Sciatic nerve (tissue), 2 donors: ENCODE data around the gene AFP. TPM values are rescaled to one million over a fixed set of nuclear protein-coding genes. Genes with fewer than 3 reads are reported as not detected.

Experiments
- ATAC-seq: fragments of 200-7000 bp; cut with Tn5 transposase; one replicate; pipeline ENCODE4 v1.9.1; 2020; ENCODE audit warnings: mild to moderate bottlenecking, moderate library complexity
- DNase-seq: peaks from one replicate; pipeline ENCODE4 v3.0.0-alpha.2; 2020; ENCODE audit warnings: low spot score
- intact Hi-C: fragments of 100-400 bp; cut with DNase I; formaldehyde crosslinking; loops from one replicate; pipeline ENCODE4 v1.14.2; 2022
- total RNA-seq: library from RNA; stranded (reverse); fragmentation: NEBNext Ultra II Directional; extraction: Animal tissue kit (Norgen Biotek cat#: 25700); gene quantifications from one replicate; pipeline ENCODE4 v1.2.1, GENCODE V29; 2021
- donor health status: DM: no; HTN: no; CAD: no.
- donor health status: DM: no; HTN: no; CAD: no.

AFP gene
- total RNA-seq, 1 donor from 2014 or later = not detected

- intact Hi-C loops = no loop called here
- DNase-seq (no peak), ATAC-seq (no peak)
Measured at GRCh38 chr4:73411731-73412414, 24.1 kb upstream of the AFP start.

DNA sequence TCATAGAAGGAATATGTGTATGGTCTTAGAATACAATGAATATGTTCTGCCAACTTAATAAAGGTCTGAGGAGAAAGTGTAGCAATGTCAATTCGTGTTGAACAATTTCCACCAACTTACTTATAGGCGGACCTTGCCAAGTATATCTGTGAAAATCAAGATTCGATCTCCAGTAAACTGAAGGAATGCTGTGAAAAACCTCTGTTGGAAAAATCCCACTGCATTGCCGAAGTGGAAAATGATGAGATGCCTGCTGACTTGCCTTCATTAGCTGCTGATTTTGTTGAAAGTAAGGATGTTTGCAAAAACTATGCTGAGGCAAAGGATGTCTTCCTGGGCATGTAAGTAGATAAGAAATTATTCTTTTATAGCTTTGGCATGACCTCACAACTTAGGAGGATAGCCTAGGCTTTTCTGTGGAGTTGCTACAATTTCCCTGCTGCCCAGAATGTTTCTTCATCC is 22.7 kb upstream of the AFP start:
- intact Hi-C loops = no loop called here
- DNase-seq (no peak), ATAC-seq (no peak)

DNA sequence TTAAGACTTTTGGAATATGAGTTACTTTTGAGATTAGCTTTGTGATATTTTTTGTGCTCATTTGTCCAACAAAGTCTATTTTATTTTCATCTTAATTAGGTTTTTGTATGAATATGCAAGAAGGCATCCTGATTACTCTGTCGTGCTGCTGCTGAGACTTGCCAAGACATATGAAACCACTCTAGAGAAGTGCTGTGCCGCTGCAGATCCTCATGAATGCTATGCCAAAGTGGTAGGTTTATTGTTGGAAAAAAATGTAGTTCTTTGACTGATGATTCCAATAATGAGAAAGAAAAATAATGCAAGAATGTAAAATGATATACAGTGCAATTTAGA is 21.1 kb upstream of the AFP start:
- intact Hi-C loops = no loop called here
- ATAC-seq = no peak
- no peak for DNase-seq

DNA sequence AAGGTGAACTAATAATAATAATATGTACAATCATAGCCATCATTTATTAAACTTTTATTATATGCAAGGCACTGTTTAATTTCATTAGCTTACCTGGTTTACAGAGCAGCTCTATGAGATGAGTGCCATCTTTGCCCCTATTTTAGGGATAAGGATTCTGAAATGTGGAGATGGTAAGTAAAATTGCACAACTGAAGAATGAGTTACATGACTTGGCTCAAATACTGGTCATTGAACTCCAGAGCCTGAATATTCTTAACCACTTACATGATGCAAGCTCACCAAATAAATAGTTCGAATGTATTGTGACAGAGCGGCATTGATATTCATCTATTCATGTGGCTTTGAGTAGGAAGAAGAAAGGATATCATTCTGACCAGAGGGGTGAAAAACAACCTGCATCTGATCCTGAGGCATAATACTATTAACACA is 20.2 kb upstream of the AFP start:
- intact Hi-C loops = no loop called here
- no peak for DNase-seq
- no peak for ATAC-seq

- ATAC-seq (no peak), DNase-seq (no peak)
- intact Hi-C loops = no loop called here
Measured at GRCh38 chr4:73416423-73417087, 19.5 kb upstream of the AFP start.

DNA sequence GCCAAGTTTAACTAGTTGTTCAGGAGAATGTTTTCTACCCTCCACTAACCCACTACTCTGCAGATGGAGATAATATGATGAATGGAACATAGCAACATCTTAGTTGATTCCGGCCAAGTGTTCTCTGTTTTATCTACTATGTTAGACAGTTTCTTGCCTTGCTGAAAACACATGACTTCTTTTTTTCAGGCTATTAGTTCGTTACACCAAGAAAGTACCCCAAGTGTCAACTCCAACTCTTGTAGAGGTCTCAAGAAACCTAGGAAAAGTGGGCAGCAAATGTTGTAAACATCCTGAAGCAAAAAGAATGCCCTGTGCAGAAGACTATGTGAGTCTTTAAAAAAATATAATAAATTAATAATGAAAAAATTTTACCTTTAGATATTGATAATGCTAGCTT is 18.7 kb upstream of the AFP start:
- DNase-seq (no peak), ATAC-seq (no peak)
- intact Hi-C loops = no loop called here

DNA sequence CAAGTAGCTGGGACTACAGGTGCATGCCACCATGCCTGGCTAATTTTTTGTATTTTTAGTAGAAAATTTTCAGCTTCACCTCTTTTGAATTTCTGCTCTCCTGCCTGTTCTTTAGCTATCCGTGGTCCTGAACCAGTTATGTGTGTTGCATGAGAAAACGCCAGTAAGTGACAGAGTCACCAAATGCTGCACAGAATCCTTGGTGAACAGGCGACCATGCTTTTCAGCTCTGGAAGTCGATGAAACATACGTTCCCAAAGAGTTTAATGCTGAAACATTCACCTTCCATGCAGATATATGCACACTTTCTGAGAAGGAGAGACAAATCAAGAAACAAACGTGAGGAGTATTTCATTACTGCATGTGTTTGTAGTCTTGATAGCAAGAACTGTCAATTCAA is 18.0 kb upstream of the AFP start:
- DNase-seq (no peak), ATAC-seq (no peak)
- intact Hi-C loops = no loop called here

GRCh38 chr4:73418677-73419076 is 17.3 kb upstream of the AFP start:
- intact Hi-C loops = no loop called here
- ATAC-seq (no peak), DNase-seq (no peak)

DNA sequence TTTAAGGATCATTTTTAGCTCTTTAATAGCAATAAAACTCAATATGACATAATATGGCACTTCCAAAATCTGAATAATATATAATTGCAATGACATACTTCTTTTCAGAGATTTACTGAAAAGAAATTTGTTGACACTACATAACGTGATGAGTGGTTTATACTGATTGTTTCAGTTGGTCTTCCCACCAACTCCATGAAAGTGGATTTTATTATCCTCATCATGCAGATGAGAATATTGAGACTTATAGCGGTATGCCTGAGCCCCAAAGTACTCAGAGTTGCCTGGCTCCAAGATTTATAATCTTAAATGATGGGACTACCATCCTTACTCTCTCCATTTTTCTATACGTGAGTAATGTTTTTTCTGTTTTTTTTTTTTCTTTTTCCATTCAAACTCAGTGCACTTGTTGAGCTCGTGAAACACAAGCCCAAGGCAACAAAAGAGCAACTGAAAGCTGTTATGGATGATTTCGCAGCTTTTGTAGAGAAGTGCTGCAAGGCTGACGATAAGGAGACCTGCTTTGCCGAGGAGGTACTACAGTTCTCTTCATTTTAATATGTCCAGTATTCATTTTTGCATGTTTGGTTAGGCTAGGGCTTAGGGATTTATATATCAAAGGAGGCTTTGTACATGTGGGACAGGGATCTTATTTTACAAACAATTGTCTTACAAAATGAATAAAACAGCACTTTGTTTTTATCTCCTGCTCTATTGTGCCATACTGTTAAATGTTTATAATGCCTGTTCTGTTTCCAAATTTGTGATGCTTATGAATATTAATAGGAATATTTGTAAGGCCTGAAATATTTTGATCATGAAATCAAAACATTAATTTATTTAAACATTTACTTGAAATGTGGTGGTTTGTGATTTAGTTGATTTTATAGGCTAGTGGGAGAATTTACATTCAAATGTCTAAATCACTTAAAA is 16.6 kb upstream of the AFP start:
- DNase-seq (no peak), ATAC-seq (no peak)
- intact Hi-C loops = no loop called here

DNA sequence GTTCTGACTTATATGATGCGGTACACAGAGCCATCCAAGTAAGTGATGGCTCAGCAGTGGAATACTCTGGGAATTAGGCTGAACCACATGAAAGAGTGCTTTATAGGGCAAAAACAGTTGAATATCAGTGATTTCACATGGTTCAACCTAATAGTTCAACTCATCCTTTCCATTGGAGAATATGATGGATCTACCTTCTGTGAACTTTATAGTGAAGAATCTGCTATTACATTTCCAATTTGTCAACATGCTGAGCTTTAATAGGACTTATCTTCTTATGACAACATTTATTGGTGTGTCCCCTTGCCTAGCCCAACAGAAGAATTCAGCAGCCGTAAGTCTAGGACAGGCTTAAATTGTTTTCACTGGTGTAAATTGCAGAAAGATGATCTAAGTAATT is 15.4 kb upstream of the AFP start:
- ATAC-seq (no peak), DNase-seq (no peak)
- intact Hi-C loops = no loop called here

DNA sequence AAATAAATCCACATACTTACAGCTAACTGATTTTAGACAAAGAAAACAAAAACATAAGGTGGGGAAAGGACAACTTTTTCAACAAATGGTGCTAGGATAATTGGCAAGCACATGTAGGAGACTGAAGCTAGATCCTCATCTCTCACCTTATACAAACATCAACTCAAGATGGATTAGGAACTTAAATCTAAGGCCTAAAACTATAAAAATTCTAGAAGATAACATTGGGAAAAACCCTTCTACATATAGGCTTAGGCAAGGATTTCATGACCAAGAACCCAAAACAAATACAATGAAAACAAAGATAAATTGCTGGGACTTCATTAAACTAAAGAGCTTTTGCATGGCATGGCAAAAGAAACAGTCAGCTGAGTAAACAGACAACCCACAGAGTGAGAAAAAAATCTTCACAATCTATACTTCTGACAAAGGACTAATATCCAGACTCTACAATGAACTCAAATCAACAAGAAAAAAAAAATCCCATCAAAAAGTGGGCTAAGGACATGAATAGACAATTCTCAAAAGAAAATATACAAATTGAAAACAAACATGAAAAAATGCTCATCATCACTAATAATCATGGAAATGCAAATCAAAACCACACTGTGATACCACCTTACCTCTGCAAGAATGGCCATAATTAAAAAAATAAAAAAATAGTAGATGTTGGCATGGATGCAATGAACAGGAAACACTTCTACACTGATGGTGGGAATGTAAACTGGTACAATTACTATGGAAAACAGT is 14.1 kb upstream of the AFP start:
- ATAC-seq (no peak), DNase-seq (no peak)
- intact Hi-C loops = no loop called here

GRCh38 chr4:73422458-73422752 is 13.6 kb upstream of the AFP start:
- intact Hi-C loops = no loop called here
- ATAC-seq = no peak
- no peak for DNase-seq

- ATAC-seq (no peak), DNase-seq (no peak)
- intact Hi-C loops = no loop called here
Measured at GRCh38 chr4:73423184-73423583, 12.8 kb upstream of the AFP start.

- ATAC-seq = no peak
- DNase-seq = no peak
- intact Hi-C loops = no loop called here
Measured at GRCh38 chr4:73426666-73427065, 9.4 kb upstream of the AFP start.

DNA sequence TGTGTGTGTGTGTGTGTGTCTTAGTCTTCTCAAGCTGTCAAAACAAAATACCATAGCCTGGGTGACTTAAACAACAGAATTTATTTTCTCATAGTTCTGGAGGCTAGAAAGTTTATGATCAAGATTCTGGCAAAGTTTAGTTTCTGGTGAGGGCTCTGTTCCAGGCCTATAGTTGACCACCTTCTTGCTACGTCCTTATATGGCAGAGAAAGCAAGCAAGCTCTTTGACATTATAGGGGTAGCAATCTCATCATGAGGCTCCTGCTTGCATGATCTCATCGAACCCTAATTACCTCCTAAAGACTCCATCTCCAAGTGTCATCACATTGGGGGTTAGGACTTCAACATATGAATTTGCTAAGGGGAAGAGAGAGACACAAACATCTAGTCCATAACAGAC is 6.9 kb upstream of the AFP start:
- DNase-seq = no peak
- intact Hi-C loops = no loop called here
- ATAC-seq = no peak

DNA sequence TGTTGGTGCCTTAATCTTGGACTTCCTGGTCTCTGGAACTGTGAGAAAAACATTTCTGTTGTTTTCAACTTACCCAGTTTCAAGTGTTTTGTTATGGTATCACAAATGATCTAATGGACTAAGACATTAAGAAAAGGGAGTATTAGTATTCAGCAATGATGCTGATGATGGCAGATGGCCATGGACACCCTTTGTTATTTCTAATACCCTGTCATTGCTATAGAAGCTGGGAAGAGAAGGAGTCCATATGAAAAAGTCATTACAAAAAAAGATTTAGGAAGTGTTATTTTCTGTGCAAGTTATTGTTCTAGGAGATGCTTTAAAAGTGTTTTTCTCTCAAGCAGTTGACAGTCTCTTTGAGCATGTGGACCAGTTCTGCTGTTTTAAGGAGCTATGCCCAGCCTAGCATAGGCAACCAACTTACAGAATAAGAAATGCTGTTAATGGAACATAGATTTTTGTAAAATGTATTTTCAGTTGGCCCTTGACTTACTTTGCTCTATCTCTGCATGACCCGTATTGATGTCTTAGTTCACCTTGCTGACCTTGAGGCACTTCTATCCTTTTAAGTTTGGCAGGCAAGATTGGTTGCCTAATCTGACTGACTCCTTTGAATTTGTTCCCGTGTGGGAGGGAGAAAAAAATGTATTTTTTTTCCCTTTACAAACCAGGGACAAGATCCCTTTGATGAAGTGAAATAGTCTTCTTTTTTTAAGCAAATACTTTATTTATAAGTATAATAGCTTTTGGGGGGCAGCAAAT is 6.0 kb upstream of the AFP start:
- no peak for ATAC-seq
- intact Hi-C loops = no loop called here

DNA sequence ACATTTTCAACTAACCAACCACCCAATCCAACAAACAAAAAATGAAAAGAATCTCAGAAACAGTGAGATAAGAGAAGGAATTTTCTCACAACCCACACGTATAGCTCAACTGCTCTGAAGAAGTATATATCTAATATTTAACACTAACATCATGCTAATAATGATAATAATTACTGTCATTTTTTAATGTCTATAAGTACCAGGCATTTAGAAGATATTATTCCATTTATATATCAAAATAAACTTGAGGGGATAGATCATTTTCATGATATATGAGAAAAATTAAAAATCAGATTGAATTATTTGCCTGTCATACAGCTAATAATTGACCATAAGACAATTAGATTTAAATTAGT is 4.2 kb upstream of the AFP start:
- intact Hi-C loops = no loop called here
- DNase-seq (no peak), ATAC-seq (no peak)

More for the DNA sequence above, 6.0 kb upstream of the AFP start:
- no peak for DNase-seq

DNA sequence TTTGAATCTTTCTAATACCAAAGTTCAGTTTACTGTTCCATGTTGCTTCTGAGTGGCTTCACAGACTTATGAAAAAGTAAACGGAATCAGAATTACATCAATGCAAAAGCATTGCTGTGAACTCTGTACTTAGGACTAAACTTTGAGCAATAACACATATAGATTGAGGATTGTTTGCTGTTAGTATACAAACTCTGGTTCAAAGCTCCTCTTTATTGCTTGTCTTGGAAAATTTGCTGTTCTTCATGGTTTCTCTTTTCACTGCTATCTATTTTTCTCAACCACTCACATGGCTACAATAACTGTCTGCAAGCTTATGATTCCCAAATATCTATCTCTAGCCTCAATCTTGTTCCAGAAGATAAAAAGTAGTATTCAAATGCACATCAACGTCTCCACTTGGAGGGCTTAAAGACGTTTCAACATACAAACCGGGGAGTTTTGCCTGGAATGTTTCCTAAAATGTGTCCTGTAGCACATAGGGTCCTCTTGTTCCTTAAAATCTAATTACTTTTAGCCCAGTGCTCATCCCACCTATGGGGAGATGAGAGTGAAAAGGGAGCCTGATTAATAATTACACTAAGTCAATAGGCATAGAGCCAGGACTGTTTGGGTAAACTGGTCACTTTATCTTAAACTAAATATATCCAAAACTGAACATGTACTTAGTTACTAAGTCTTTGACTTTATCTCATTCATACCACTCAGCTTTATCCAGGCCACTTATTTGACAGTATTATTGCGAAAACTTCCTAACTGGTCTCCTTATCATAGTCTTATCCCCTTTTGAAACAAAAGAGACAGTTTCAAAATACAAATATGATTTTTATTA is 3.6 kb upstream of the AFP start:
- DNase-seq = no peak
- no peak for ATAC-seq
- intact Hi-C loops = no loop called here
